Lower lobe of right lung (tissue), 2 donors: ENCODE measurements around the gene PIK3C2B. TPM values are rescaled to one million over a fixed set of nuclear protein-coding genes. Genes with fewer than 3 reads are reported as not detected.

ENCODE experiments used
- ATAC-seq, 2 donors: fragments of 200-7000 bp; cut with Tn5 transposase; one replicate each; pipeline ENCODE4 v1.9.1; 2020 to 2022; ENCODE audit warnings: mild to moderate bottlenecking in 2 of 2, moderate library complexity in 2 of 2
- DNase-seq: peaks from one replicate; pipeline ENCODE4 v3.0.0-alpha.2; 2020
- H3K27ac ChIP-seq: fragments of 200-600 bp; one replicate; pipeline ENCODE4 v1.8.0; 2022
- H3K27me3 ChIP-seq: fragments of 200-600 bp; one replicate; pipeline ENCODE4 v1.8.0; 2022; ENCODE audit warnings: low read depth
- H3K36me3 ChIP-seq: fragments of 200-600 bp; one replicate; pipeline ENCODE4 v1.8.0; 2022; ENCODE audit warnings: mild to moderate bottlenecking
- H3K4me1 ChIP-seq: fragments of 200-600 bp; one replicate; pipeline ENCODE4 v1.8.0; 2022
- H3K4me3 ChIP-seq: fragments of 200-600 bp; one replicate; pipeline ENCODE4 v1.8.0; 2022; ENCODE audit warnings: mild to moderate bottlenecking
- H3K9me3 ChIP-seq: fragments of 200-600 bp; one replicate; pipeline ENCODE4 v1.8.0; 2022
- CTCF ChIP-seq: fragments of 200-600 bp; IDR thresholded peaks from one replicate; pipeline ENCODE4 v1.8.0; 2022; ENCODE audit warnings: antibody characterized with exemption, mild to moderate bottlenecking
- intact Hi-C: fragments of 100-400 bp; cut with DNase I; formaldehyde crosslinking; loops from one replicate; pipeline ENCODE4 v1.11.0; 2022
- total RNA-seq: library from RNA; stranded (reverse); fragmentation: NEBNext Ultra II Directional; extraction: Animal tissue kit (Norgen Biotek cat#: 25700); gene quantifications from one replicate; pipeline ENCODE4 v1.2.1, GENCODE V29; 2021
- donor health status: DM: no; HTN: yes; CAD: no; lungs with severe emphysema.

The PIK3C2B gene
- total RNA-seq, 1 donor from 2014 or later: 50.5 TPM

DNA sequence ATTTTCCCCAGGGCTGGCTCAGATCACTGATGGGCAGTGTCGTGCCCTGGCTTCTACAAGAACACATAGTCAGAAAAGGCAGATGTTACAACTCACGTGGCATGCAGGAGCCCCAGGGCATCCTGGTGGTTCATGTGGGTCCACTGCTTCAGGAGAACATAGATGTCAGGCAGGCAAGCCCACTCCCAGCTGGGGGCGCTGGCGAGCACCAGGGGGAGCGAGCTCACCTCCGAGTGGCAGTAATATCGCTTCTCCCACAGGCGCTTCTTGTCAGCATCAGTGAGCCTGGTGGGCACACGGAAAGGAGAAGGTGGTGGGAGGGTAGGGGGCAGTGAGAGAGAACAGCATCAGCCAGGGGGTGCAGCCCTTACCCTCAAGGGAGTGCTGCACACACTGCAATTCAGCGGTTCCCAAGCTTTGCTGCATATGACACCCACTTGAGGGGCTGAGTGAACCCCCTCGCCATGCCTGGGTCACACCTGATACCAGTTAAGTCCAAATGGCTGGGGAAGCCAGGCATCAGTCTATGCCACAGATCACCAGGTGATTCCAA is 48.7 kb downstream of the PIK3C2B start:
- Histone ChIP-seq H3K9me3 (no peaks in the 10 kb centered on the region), H3K27me3 (no peaks in the 10 kb centered on the region), H3K36me3 (peaks cover 73% of the 10 kb centered on the region), H3K4me1 (peaks cover 38% of the 10 kb centered on the region), H3K27ac (no peak overlapping the region), H3K4me3 (no peak overlapping the region)
- ATAC-seq (no peak), DNase-seq (no peak)
- TF ChIP-seq CTCF: no peak
- intact Hi-C loops: loop anchor here (5.0 kb wide), 1 partner anchor 56 kb away; no protein-coding TSS in a partner anchor

Other genes starting within 250 kb of the PIK3C2B start
- gene PLEKHA6, start 134.9 kb downstream of the PIK3C2B start, total RNA-seq: 7.6 TPM
- 45.3 TPM for gene PPP1R15B, start 83.0 kb downstream of the PIK3C2B start, total RNA-seq
- gene MDM4, start 21.6 kb upstream of the PIK3C2B start, total RNA-seq: 77.9 TPM
- 2.5 TPM for gene LRRN2, start 190.9 kb upstream of the PIK3C2B start, total RNA-seq